GM12878 (cell line): ENCODE measurements around the gene APOLD1. TPM values are rescaled to one million over a fixed set of nuclear protein-coding genes. Genes with fewer than 3 reads are reported as not detected.

Experiments used
- ATAC-seq: fragments of 200-7000 bp; cut with Tn5 transposase; 3 replicates; pipeline ENCODE4 v1.9.1; 2020; ENCODE audit warnings: mild to moderate bottlenecking, moderate library complexity
- BruUV-seq: library from RNA; stranded (reverse); fragments of 400-500 nt; replicated peaks from 2 replicates; lab custom pipeline; 2021; lab: Mats Ljungman, UMichigan
- CTCF ChIA-PET: fragments of 300-600 bp; sonication (Branson Sonifier 250); formaldehyde crosslinking; extraction: SDS; loops from one replicate; lab custom pipeline; 2021; ENCODE audit warnings: inconsistent platforms; lab: Yijun Ruan, JAX
- POLR2A ChIA-PET: fragments of 350-600 bp; formaldehyde crosslinking; extraction: SDS; loops from one replicate; lab custom pipeline; 2021; ENCODE audit warnings: inconsistent platforms; lab: Charles Lee
- RAD21 ChIA-PET: fragments of 300-600 bp; sonication (Branson Sonifier 250); formaldehyde crosslinking; loops from one replicate; lab custom pipeline; 2023; ENCODE audit warnings: antibody characterized with exemption; ENCODE audit not compliant: unreplicated experiment; lab: Charles Lee
- SMC1A ChIA-PET: fragments of 300-600 bp; sonication (Branson Sonifier 250); formaldehyde crosslinking; loops from one replicate; lab custom pipeline; 2023; ENCODE audit not compliant: unreplicated experiment, uncharacterized antibody; lab: Charles Lee
- DNase-seq: peaks from one replicate; pipeline ENCODE4 v3.0.0-alpha.2; 2011; ENCODE audit warnings: low read depth, low spot score
- FAIRE-seq: peaks from 3 replicates; lab custom pipeline; 2011; peaks lifted over from hg19 to GRCh38; lab: Jason Lieb, UNC
- H2AFZ ChIP-seq: 2 replicates; pipeline ENCODE4 v1.6.0; 2011; ENCODE audit warnings: low read depth, low read length, control low read depth; ENCODE audit not compliant: control insufficient read depth
- H3K27ac ChIP-seq: 2 replicates; pipeline ENCODE4 v1.5.1; 2011; ENCODE audit warnings: control low read depth; ENCODE audit not compliant: control insufficient read depth, insufficient read depth
- H3K27me3 ChIP-seq, 2 experiments: replicated peaks in 1 of 2; 2 replicates each; pipeline versions ENCODE4 v1.6.0 to v1.6.1; 2011; ENCODE audit warnings: low read length in 1 of 2; ENCODE audit not compliant: control insufficient read depth in 2 of 2, insufficient read depth in 2 of 2
- H3K36me3 ChIP-seq, 2 experiments: 2 replicates each; pipeline ENCODE4 v1.5.1; 2011; ENCODE audit warnings: low read length in 1 of 2; ENCODE audit not compliant: control insufficient read depth in 2 of 2, insufficient read depth in 2 of 2
- H3K4me1 ChIP-seq: 2 replicates; pipeline ENCODE4 v1.6.1; 2011; ENCODE audit warnings: mild to moderate bottlenecking, low read length, moderate library complexity, mixed read lengths; ENCODE audit not compliant: control insufficient read depth, insufficient read depth
- H3K4me2 ChIP-seq: 2 replicates; pipeline ENCODE4 v1.6.0; 2011; ENCODE audit warnings: control low read depth; ENCODE audit not compliant: control insufficient read depth, insufficient read depth
- H3K4me3 ChIP-seq: fragments of 200-600 bp; sonication (generic); 2 replicates; pipeline ENCODE4 v1.5.1; 2016
- H3K79me2 ChIP-seq: 2 replicates; pipeline ENCODE4 v1.6.0; 2011; ENCODE audit warnings: low read length; ENCODE audit not compliant: control insufficient read depth, insufficient read depth
- H3K9ac ChIP-seq: 2 replicates; pipeline ENCODE4 v1.8.0; 2011; ENCODE audit warnings: low read length, control low read depth, mixed read lengths; ENCODE audit not compliant: control insufficient read depth, insufficient read depth
- H3K9me3 ChIP-seq: replicated peaks from 3 replicates; pipeline ENCODE4 v1.5.1; 2011; ENCODE audit warnings: mild to moderate bottlenecking, low read length; ENCODE audit not compliant: control insufficient read depth, insufficient read depth
- H4K20me1 ChIP-seq: 2 replicates; pipeline ENCODE4 v1.6.0; 2011; ENCODE audit not compliant: control insufficient read depth, insufficient read depth
- EZH2 ChIP-seq: IDR thresholded peaks from 2 replicates; pipeline ENCODE4 v1.6.1; 2012; ENCODE audit warnings: low read depth, mild to moderate bottlenecking, control low read depth, inconsistent platforms, low read length, borderline replicate concordance; ENCODE audit not compliant: control insufficient read depth
- FOXK2 ChIP-seq: fragments of 450-650 bp; IDR thresholded peaks from 2 replicates; pipeline ENCODE4 v1.6.1; 2017; ENCODE audit warnings: mild to moderate bottlenecking, moderate library complexity
- HDAC6 ChIP-seq: fragments of 200-600 bp; sonication (generic); IDR thresholded peaks from one replicate; pipeline ENCODE4 v1.8.0; 2017; ENCODE audit warnings: antibody characterized with exemption; ENCODE audit not compliant: unreplicated experiment
- MEF2B ChIP-seq: fragments of 450-650 bp; IDR thresholded peaks from 2 replicates; pipeline ENCODE4 v1.6.1; 2018; ENCODE audit warnings: mild to moderate bottlenecking, moderate library complexity; ENCODE audit not compliant: partially characterized antibody, poor library complexity, severe bottlenecking
- NRF1 ChIP-seq: conservative IDR thresholded peaks from 2 replicates; pipeline ENCODE4 v1.6.1; 2011; ENCODE audit warnings: mild to moderate bottlenecking, low read depth, low read length, improper control_type of control experiment
- PBX3 ChIP-seq: IDR thresholded peaks from 2 replicates; pipeline ENCODE4 v1.6.1; 2011; ENCODE audit warnings: mild to moderate bottlenecking, low read depth, low read length, moderate library complexity; ENCODE audit not compliant: insufficient replicate concordance
- RAD21 ChIP-seq: IDR thresholded peaks from 2 replicates; pipeline ENCODE4 v1.6.1; 2011; ENCODE audit warnings: mild to moderate bottlenecking, low read depth, low read length, moderate library complexity; ENCODE audit not compliant: insufficient read depth
- SMAD5 ChIP-seq: IDR thresholded peaks from 2 replicates; pipeline ENCODE4 v1.6.1; 2016; ENCODE audit warnings: antibody characterized with exemption, low read depth
- SMC3 ChIP-seq: IDR thresholded peaks from 2 replicates; pipeline ENCODE4 v1.6.1; 2011; ENCODE audit warnings: low read length, improper control_type of control experiment, borderline replicate concordance
- SRF ChIP-seq, 2 experiments: IDR thresholded peaks; 2 replicates each; pipeline ENCODE4 v1.6.1; 2011; ENCODE audit warnings: low read depth in 2 of 2, low read length in 2 of 2, mild to moderate bottlenecking in 1 of 2, moderate library complexity in 1 of 2
- WGBS: methylation state at CpG from one replicate; pipeline ENCODE4 v1.1.6; 2016; ENCODE audit warnings: low lambda C conversion rate; ENCODE audit not compliant: insufficient replicate concordance, insufficient coverage; ENCODE audit errors: missing lambda C conversion rate; 5-methylcytosine and 5-hydroxymethylcytosine counted together
- in situ Hi-C: fragments of 300-500 bp; cut with MboI; formaldehyde crosslinking; loops from 9 replicates; pipeline ENCODE4 v1.14.3; 2018; ENCODE audit warnings: mixed read lengths
- intact Hi-C: fragments of 100-400 bp; cut with micrococcal nuclease; formaldehyde crosslinking; loops from one replicate; pipeline ENCODE4 v1.14.2; 2022; ENCODE audit not compliant: unreplicated experiment
- polyA plus RNA-seq, 11 experiments: library from polyadenylated mRNA; depleted of rRNA in 4 of 11; unstranded in 6 of 11; stranded (reverse) in 5 of 11; fragments of >200 nt; fragmentation: Nextera tagmentation in 4 of 11; fragmentation: Illumina TruSeq in 1 of 11; extraction: Ambion mirVana in 4 of 11; extraction: Trizol in 1 of 11; gene quantifications; 1 replicate in 1 of 11; 2 replicates in 10 of 11; pipeline versions ENCODE4 v1.2.1 to v1.2.3, GENCODE V29; 2011 to 2016; ENCODE audit warnings: inconsistent platforms in 2 of 11, missing spikeins in 2 of 11, low read depth in 1 of 11
- total RNA-seq, 4 experiments: library from RNA; depleted of rRNA in 3 of 4; stranded (reverse); fragments of >200 nt in 3 of 4; fragmentation: Illumina TruSeq in 1 of 4; extraction: Trizol in 1 of 4; gene quantifications; 2 replicates each; pipeline versions ENCODE4 v1.2.1 to v1.2.3, GENCODE V29; 2013 to 2021
- TF ChIP-seq, protein P1 (sequence below): fragments of 450-650 bp; IDR thresholded peaks from 2 replicates; pipeline ENCODE4 v1.6.1; 2014; ENCODE audit warnings: mild to moderate bottlenecking
- TF ChIP-seq, protein P2 (sequence below), 3 experiments: IDR thresholded peaks in 2 of 3; conservative IDR thresholded peaks in 1 of 3; 2 replicates each; pipeline ENCODE4 v1.5.1; 2011; ENCODE audit warnings: low read depth in 3 of 3, low read length in 3 of 3, mild to moderate bottlenecking in 3 of 3, control low read depth in 2 of 3, moderate library complexity in 2 of 3, inconsistent platforms in 1 of 3, mixed read lengths in 1 of 3; ENCODE audit not compliant: control insufficient read depth in 2 of 3, insufficient read depth in 1 of 3; ENCODE audit errors: extremely low read depth in 1 of 3

The APOLD1 gene
- total and polyA plus RNA-seq, 10 of the 15 experiments (the other 5 are each of a cell fraction or from before 2014, with no cell fraction given), result 1.1 to 8.9 (median 4.2) TPM

DNA sequence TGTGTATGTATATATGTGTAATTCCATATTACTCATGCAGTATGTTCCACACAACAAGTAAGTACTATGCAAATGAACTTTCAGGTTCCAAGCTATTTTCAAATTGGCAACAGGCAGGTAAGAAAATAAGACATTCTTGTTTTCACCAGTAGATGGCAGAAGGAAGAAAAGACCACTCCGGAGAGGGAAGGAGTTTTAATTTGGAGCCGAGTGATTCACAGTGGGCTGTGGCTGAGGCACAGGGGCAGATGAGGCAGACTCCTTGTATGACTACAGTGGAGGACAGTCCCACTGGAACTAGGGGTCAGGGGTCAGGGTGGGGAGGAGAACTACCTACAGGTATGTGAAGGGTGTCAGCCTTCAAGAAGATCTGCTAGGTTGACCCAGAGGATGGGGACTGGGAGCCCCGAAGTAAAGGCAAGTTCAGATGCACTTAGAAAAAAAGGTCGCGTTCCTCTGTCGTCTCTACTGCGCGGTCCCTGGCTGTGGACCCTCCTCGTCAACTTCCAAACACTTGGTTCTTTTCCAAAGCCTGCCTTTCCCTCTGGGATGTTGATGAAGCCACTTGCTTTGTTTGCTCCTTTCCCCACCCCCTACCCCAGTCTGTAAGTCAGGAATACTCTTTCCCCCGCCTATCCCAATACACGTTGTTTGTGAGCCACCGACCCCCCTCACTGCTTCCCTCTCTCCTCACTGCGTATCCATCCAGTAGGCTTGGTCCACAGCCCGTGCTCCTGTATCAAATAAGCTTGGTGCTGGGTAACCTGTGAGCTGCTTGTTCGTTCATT lies 51.8 kb downstream of the APOLD1 start:
- no peak overlapping the region for H3K27ac ChIP-seq
- ATAC-seq (peak; percentile 77), DNase-seq (no peak), FAIRE-seq (no peak)
- H3K4me3 ChIP-seq, result no peak overlapping the region
- H3K79me2 ChIP-seq, result no peaks in the 10 kb centered on the region
- RAD21 ChIA-PET, result interaction anchor here (0.7 to 2.5 kb wide), 4 partner anchors 23 to 375 kb away, joined by 3 to 7 read pairs (median 4); no protein-coding TSS in a partner anchor
- H3K36me3 ChIP-seq, result peaks cover 3 to 21% of the 10 kb centered on the region in 2 experiments
- no peaks in the 10 kb centered on the region for H3K27me3 ChIP-seq
- H4K20me1 ChIP-seq, result no peaks in the 10 kb centered on the region
- POLR2A ChIA-PET, result no interaction called here
- CTCF ChIA-PET, result interaction anchor here (0.7 to 3.6 kb wide), 19 partner anchors 9 to 458 kb away, joined by 3 to 38 read pairs (median 4); no protein-coding TSS in a partner anchor
- SMC1A ChIA-PET, result interaction anchor here (0.7 to 3.8 kb wide), 11 partner anchors 11 to 139 kb away, joined by 3 to 13 read pairs (median 3); no protein-coding TSS in a partner anchor
- no peak overlapping the region for H3K4me2 ChIP-seq
- no TSS peak for BruUV-seq
- in situ Hi-C loops (no loop called here), intact Hi-C loops (loop anchor here (2.0 kb wide), 1 partner anchor 48 kb away; no protein-coding TSS in a partner anchor)
- TF ChIP-seq HDAC6 (no peak), NRF1 (no peak), SMAD5 (no peak), PBX3 (no peak), EZH2 (no peak), SMC3 (peak; percentile 14; the same call in 1 of the 2 replicates), RAD21 (peak; percentile 35; the same call in 1 of the 2 replicates), FOXK2 (no peak), SRF (IDR thresholded peaks at IDR 0.05; ENCODE audit: low read depth in 2 of 2, low read length in 2 of 2) (no peak), MEF2B (no peak)
- TF ChIP-seq, protein P1, sequence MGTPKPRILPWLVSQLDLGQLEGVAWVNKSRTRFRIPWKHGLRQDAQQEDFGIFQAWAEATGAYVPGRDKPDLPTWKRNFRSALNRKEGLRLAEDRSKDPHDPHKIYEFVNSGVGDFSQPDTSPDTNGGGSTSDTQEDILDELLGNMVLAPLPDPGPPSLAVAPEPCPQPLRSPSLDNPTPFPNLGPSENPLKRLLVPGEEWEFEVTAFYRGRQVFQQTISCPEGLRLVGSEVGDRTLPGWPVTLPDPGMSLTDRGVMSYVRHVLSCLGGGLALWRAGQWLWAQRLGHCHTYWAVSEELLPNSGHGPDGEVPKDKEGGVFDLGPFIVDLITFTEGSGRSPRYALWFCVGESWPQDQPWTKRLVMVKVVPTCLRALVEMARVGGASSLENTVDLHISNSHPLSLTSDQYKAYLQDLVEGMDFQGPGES, result no peak
- TF ChIP-seq, protein P2, sequence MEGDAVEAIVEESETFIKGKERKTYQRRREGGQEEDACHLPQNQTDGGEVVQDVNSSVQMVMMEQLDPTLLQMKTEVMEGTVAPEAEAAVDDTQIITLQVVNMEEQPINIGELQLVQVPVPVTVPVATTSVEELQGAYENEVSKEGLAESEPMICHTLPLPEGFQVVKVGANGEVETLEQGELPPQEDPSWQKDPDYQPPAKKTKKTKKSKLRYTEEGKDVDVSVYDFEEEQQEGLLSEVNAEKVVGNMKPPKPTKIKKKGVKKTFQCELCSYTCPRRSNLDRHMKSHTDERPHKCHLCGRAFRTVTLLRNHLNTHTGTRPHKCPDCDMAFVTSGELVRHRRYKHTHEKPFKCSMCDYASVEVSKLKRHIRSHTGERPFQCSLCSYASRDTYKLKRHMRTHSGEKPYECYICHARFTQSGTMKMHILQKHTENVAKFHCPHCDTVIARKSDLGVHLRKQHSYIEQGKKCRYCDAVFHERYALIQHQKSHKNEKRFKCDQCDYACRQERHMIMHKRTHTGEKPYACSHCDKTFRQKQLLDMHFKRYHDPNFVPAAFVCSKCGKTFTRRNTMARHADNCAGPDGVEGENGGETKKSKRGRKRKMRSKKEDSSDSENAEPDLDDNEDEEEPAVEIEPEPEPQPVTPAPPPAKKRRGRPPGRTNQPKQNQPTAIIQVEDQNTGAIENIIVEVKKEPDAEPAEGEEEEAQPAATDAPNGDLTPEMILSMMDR (IDR thresholded peaks at IDR 0.05 in 2 of 3, conservative IDR thresholded peaks at IDR 0.05 in 1 of 3; ENCODE audit: control insufficient read depth in 2 of 3, extremely low read depth in 1 of 3, insufficient read depth in 1 of 3, low read depth in 3 of 3, low read length in 3 of 3), result peak; percentile 37 to 52 (median 43); a peak in 5 of 6 replicates
- no peaks in the 10 kb centered on the region; the same call in 1 of the 2 replicates for H3K4me1 ChIP-seq
- H3K9me3 ChIP-seq, result no peaks in the 10 kb centered on the region; the same call in 2 of the 3 replicates
- H3K9ac ChIP-seq, result no peak overlapping the region
- 84% methylated on average over 15 of the region's 15 CpGs for WGBS
- no peak overlapping the region for H2AFZ ChIP-seq
